22Rv1 (cell line): ENCODE measurements around the gene CRHR2.

Experiments
- H3K27ac ChIP-seq: fragments of 450-650 bp; 2 replicates; pipeline ENCODE4 v1.5.1; 2017
- CTCF ChIP-seq: fragments of 450-650 bp; IDR thresholded peaks from 2 replicates; pipeline ENCODE4 v1.5.1; 2017; ENCODE audit warnings: mild to moderate bottlenecking
- ZFX ChIP-seq: fragments of 450-650 bp; IDR thresholded peaks from 2 replicates; pipeline ENCODE4 v1.6.1; 2017; ENCODE audit warnings: antibody characterized with exemption, borderline replicate concordance

The CRHR2 gene

DNA sequence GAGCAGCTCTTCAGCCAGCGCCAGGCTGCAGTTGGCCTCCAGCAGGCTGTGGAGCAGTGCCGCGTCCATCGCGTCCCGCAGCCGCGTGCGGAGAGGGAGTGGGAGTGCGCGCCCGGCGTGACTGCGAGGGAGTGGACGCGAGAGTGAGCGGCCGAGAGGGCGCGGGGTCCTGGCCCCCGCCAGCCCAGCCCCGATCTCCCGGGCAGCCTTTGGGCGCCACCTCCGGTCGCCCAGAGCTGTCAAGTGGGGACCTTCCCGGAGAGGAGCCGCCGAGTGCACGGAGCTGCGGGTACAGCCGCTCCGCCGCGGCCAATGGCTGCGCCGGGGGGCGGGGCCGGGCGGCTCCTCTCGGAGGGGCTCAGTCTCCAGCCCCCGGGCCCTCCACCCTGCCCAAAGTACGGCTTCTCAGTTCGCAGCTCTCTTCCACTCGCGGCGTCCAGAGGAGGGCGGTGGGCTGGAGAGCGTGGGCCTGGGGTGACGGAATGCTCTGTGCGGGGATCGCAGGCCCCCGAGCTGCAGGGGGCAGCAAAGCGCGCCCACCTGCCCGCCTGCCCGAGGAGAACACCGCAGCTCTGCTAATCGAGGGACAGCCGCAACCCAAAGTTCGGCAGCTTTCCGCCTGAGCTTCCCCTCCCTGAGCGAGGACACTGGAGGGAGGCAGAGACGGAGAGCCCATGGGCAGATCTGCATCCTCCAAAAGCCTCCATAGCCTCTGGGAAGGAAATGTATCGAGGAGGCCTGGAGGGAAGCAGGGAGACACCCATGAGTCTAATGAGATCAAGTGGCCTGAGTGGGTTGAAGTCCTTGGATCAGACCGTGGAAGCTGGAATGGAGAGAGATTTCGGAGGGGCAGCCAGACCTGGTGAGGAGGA, at the start of gene CRHR2:
Gene CRHR2, minus strand, starts transcription at position 245 of the 872 bp plus-strand sequence. Its CDS starts 176 bp downstream, at position 69.
- peak; percentile 38 for TF ChIP-seq CTCF
- TF ChIP-seq ZFX = no peak
- no peak within 1 kb of the TSS for H3K27ac ChIP-seq

DNA sequence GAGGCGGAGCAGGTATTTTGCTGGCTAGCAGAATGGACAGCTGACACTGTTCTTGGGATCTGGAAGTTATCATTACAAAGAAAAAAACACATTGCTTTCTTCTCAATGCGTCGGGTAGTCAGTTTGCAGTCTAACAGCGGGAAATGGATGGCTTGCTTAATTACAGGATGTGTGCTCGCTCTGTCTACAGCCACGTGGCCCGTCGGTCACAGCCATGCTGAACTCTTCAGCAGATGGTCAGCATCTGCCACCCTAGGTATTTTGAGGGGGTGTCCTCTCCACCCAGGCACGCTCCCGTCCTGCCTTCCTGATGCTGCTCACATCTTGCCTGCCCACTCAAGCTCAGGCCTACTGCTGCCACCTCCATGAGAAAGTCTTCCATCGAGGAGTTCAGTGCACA, 49.3 kb upstream of the CRHR2 start:
- TF ChIP-seq ZFX (no peak), CTCF (no peak)
- H3K27ac ChIP-seq = no peak overlapping the region

- TF ChIP-seq ZFX (no peak), CTCF (no peak)
These were observed 48.7 kb upstream of the CRHR2 start for GRCh38 chr7:30730996-30731395.

GRCh38 chr7:30730097-30730496, 47.8 kb upstream of the CRHR2 start:
- no peak for TF ChIP-seq CTCF
- TF ChIP-seq ZFX = no peak
- H3K27ac ChIP-seq = no peak overlapping the region

More at GRCh38 chr7:30730996-30731395, 48.7 kb upstream of the CRHR2 start:
- no peak overlapping the region for H3K27ac ChIP-seq

GRCh38 chr7:30729642-30730041, 47.4 kb upstream of the CRHR2 start:
- H3K27ac ChIP-seq = no peak overlapping the region
- TF ChIP-seq CTCF = no peak
- TF ChIP-seq ZFX = no peak

DNA sequence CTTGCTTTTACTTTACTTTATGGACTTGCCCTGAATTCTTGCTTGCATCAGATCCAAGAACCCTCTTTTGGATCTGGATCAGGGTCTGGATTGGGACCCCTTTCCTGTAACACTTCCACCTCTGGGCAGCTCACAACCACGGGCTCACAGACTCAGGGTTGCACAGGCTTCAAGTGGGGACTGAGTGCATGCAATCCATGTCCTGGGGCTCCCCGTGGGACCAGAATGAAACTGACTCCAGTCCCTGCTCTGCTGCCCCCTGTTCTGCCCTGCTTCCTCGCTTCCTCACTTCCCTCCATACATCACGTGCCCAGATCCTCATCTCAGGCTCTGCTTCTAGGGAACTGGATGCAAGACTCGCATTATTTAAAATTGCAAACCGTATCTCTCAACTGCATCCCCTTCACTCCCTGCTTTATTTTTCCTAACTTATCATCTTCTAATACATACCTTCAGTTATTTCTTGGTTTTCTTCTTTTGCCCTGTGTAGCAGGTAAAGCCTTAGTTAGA, 46.4 kb upstream of the CRHR2 start:
- TF ChIP-seq ZFX = no peak
- no peak for TF ChIP-seq CTCF

More for the DNA sequence above, 46.4 kb upstream of the CRHR2 start:
- H3K27ac ChIP-seq = no peak overlapping the region
